Spleen (tissue), 11 donors: ENCODE data around the gene ADAMTS17. TPM values are rescaled to one million over a fixed set of nuclear protein-coding genes. Genes with fewer than 3 reads are reported as not detected.

Experiments used
- DNase-seq: peaks from one replicate; pipeline ENCODE4 v3.0.0-alpha.2; 2020
- H3K27ac ChIP-seq, 8 donors: fragments of 200-600 bp; sonication (generic) in 7 of 8; 1 replicate in 4 of 8; 2 replicates in 4 of 8; pipeline versions ENCODE4 v1.5.0 to v1.8.0; 2016 to 2021; ENCODE audit warnings: inconsistent platforms in 4 of 8, mild to moderate bottlenecking in 4 of 8, moderate library complexity in 1 of 8
- H3K27me3 ChIP-seq, 7 donors: fragments of 200-600 bp; sonication (generic) in 6 of 7; replicated peaks in 1 of 7; 1 replicate in 4 of 7; 2 replicates in 3 of 7; pipeline versions ENCODE4 v1.5.0 to v1.8.0; 2016 to 2021; ENCODE audit warnings: inconsistent platforms in 3 of 7, mild to moderate bottlenecking in 1 of 7
- H3K36me3 ChIP-seq, 6 donors: fragments of 200-600 bp; sonication (generic) in 5 of 6; 1 replicate in 4 of 6; 2 replicates in 2 of 6; pipeline versions ENCODE4 v1.5.0 to v1.8.0; 2016 to 2021; ENCODE audit warnings: inconsistent platforms in 2 of 6
- H3K4me1 ChIP-seq, 6 donors: fragments of 200-600 bp; sonication (generic) in 5 of 6; 1 replicate in 3 of 6; 2 replicates in 3 of 6; pipeline versions ENCODE4 v1.5.0 to v1.8.0; 2016 to 2021; ENCODE audit warnings: inconsistent platforms in 3 of 6
- H3K4me3 ChIP-seq, 8 donors: fragments of 200-600 bp; sonication (generic) in 7 of 8; 1 replicate in 4 of 8; 2 replicates in 4 of 8; pipeline versions ENCODE4 v1.5.0 to v1.8.0; 2016 to 2021; ENCODE audit warnings: inconsistent platforms in 4 of 8, mild to moderate bottlenecking in 4 of 8, moderate library complexity in 2 of 8
- H3K9me3 ChIP-seq, 8 donors: fragments of 200-600 bp; sonication (generic) in 7 of 8; 1 replicate in 4 of 8; 2 replicates in 4 of 8; pipeline versions ENCODE4 v1.5.0 to v1.8.0; 2016 to 2021; ENCODE audit warnings: inconsistent platforms in 4 of 8
- CTCF ChIP-seq, 11 experiments: fragments of 200-600 bp in 7 of 11; fragments of 450-650 bp in 4 of 11; sonication (generic) in 4 of 11; IDR thresholded peaks in 8 of 11; conservative IDR thresholded peaks in 3 of 11; 1 replicate in 7 of 11; 2 replicates in 4 of 11; pipeline versions ENCODE4 v1.4.0 to v1.8.0; 2016 to 2021; ENCODE audit warnings: antibody characterized with exemption in 11 of 11, inconsistent platforms in 4 of 11, mild to moderate bottlenecking in 1 of 11
- POLR2A ChIP-seq, 3 donors: fragments of 450-650 bp; IDR thresholded peaks; one replicate each; pipeline ENCODE4 v1.5.1; 2017; ENCODE audit warnings: antibody characterized with exemption in 3 of 3, mild to moderate bottlenecking in 1 of 3
- POLR2AphosphoS5 ChIP-seq, 3 donors: sonication (generic); formaldehyde crosslinking; IDR thresholded peaks; one replicate each; pipeline ENCODE4 v1.5.1; 2017; ENCODE audit warnings: antibody characterized with exemption in 3 of 3
- WGBS, 5 donors: extraction: QIAGEN DNeasy Blood & Tissue Kit in 3 of 5; methylation state at CpG; one replicate each; pipeline versions ENCODE4 v1.1.5 to v1.1.7; 2013 to 2018; 5-methylcytosine and 5-hydroxymethylcytosine counted together
- intact Hi-C: fragments of 100-400 bp; cut with DNase I; formaldehyde crosslinking; loops from one replicate; pipeline ENCODE4 v1.15.0; 2023; ENCODE audit warnings: low total_unique reads
- polyA plus RNA-seq, 3 donors: library from polyadenylated mRNA; stranded (reverse); fragments of 200-250 nt; gene quantifications; one replicate each; pipeline ENCODE4 v1.2.1, GENCODE V29; 2013
- total RNA-seq, 7 donors: library from RNA; depleted of rRNA in 3 of 7; stranded (reverse); fragments of >200 nt in 3 of 7; fragmentation: NEBNext Ultra II Directional in 4 of 7; extraction: Animal tissue kit (Norgen Biotek cat#: 25700) in 4 of 7; gene quantifications; one replicate each; pipeline versions ENCODE4 v1.1.0 to v1.2.1, GENCODE V29; 2016 to 2021
- donor health status: healthy with polysubstance abuse.
- donor health status: DM: no; HTN: no; CAD: no; lungs with moderate emphysema.
- donor health status: DM: no; HTN: no; CAD: no.
- donor health status: Bipolar disorder and iron deficiency.
- donor health status: healthy.
- donor health status: DM: no; HTN: no; CAD: no.
- donor health status: DM: yes; HTN: yes; CAD: no.

Gene ADAMTS17
- total and polyA plus RNA-seq, 10 donors, result 0.21 to 13.2 (median 5.8) TPM

- H3K4me1 ChIP-seq, result no peaks in the 10 kb centered on the region
- intact Hi-C loops, result no loop called here
- H3K4me3 ChIP-seq, result no peak overlapping the region
- TF ChIP-seq POLR2A (IDR thresholded peaks at IDR 0.05) (no peak), CTCF (IDR thresholded peaks at IDR 0.05 in 8 of 11, conservative IDR thresholded peaks at IDR 0.05 in 3 of 11) (no peak), POLR2AphosphoS5 (IDR thresholded peaks at IDR 0.05) (no peak)
- 50 to 74% (median 70%) methylated on average over 10 of the region's 10 CpGs for WGBS, 5 donors
- H3K27me3 ChIP-seq, result peaks cover 0 to 12% (median 0%) of the 10 kb centered on the region in 7 donors
- no peaks in the 10 kb centered on the region for H3K9me3 ChIP-seq
- H3K27ac ChIP-seq, result no peak overlapping the region
- DNase-seq, result no peak
- H3K36me3 ChIP-seq, result no peaks in the 10 kb centered on the region
Measured at GRCh38 chr15:100060276-100060926, 281.4 kb downstream of the ADAMTS17 start.

GRCh38 chr15:100059521-100059920 is 282.3 kb downstream of the ADAMTS17 start:
- peaks cover 0 to 12% (median 0%) of the 10 kb centered on the region in 7 donors for H3K27me3 ChIP-seq
- intact Hi-C loops, result no loop called here
- no peaks in the 10 kb centered on the region for H3K9me3 ChIP-seq
- H3K36me3 ChIP-seq, result no peaks in the 10 kb centered on the region
- no peak overlapping the region for H3K4me3 ChIP-seq
- DNase-seq, result no peak
- TF ChIP-seq CTCF (IDR thresholded peaks at IDR 0.05 in 8 of 11, conservative IDR thresholded peaks at IDR 0.05 in 3 of 11) (no peak), POLR2AphosphoS5 (IDR thresholded peaks at IDR 0.05) (no peak), POLR2A (IDR thresholded peaks at IDR 0.05) (no peak)
- H3K4me1 ChIP-seq, result no peaks in the 10 kb centered on the region
- H3K27ac ChIP-seq, result no peak overlapping the region
- 83 to 96% (median 90%) methylated on average over 4 of the region's 4 CpGs for WGBS, 5 donors

- peaks cover 0 to 12% (median 0%) of the 10 kb centered on the region in 7 donors for H3K27me3 ChIP-seq
- no peak for TF ChIP-seq CTCF (IDR thresholded peaks at IDR 0.05 in 8 of 11, conservative IDR thresholded peaks at IDR 0.05 in 3 of 11)
- no peak for TF ChIP-seq POLR2AphosphoS5 (IDR thresholded peaks at IDR 0.05)
- TF ChIP-seq POLR2A (IDR thresholded peaks at IDR 0.05), result no peak
- DNase-seq, result no peak
- no peaks in the 10 kb centered on the region for H3K9me3 ChIP-seq
- H3K4me1 ChIP-seq, result no peaks in the 10 kb centered on the region
- H3K4me3 ChIP-seq, result no peak overlapping the region
- WGBS, 5 donors, result 80 to 89% (median 82%) methylated on average over 10 to 12 of the region's 12 CpGs
- H3K27ac ChIP-seq, result no peak overlapping the region
- H3K36me3 ChIP-seq, result no peaks in the 10 kb centered on the region
- intact Hi-C loops, result no loop called here
Measured at GRCh38 chr15:100059094-100059493, 282.7 kb downstream of the ADAMTS17 start.

GRCh38 chr15:100058458-100058857 is 283.3 kb downstream of the ADAMTS17 start:
- Histone ChIP-seq H3K36me3 (no peaks in the 10 kb centered on the region), H3K9me3 (no peaks in the 10 kb centered on the region), H3K4me3 (no peak overlapping the region), H3K27me3 (peaks cover 0 to 12% (median 0%) of the 10 kb centered on the region in 7 donors), H3K4me1 (no peaks in the 10 kb centered on the region), H3K27ac (no peak overlapping the region)
- intact Hi-C loops, result no loop called here
- TF ChIP-seq POLR2AphosphoS5 (IDR thresholded peaks at IDR 0.05), result no peak
- no peak for TF ChIP-seq CTCF (IDR thresholded peaks at IDR 0.05 in 8 of 11, conservative IDR thresholded peaks at IDR 0.05 in 3 of 11)
- TF ChIP-seq POLR2A (IDR thresholded peaks at IDR 0.05), result no peak
- 89 to 92% (median 90%) methylated on average over 11 of the region's 11 CpGs for WGBS, 5 donors
- DNase-seq, result no peak
